Nephron progenitor cell (in vitro differentiated cells): ENCODE data around the gene RAB11FIP4.

Experiments
- DNase-seq: peaks from one replicate; pipeline ENCODE4 v3.0.0; 2021
- H3K27ac Mint-ChIP-seq: 2 replicates; pipeline ENCODE4 v1.8.0; 2021; ENCODE audit warnings: mild to moderate bottlenecking, moderate library complexity, mixed read lengths
- H3K27me3 Mint-ChIP-seq: 2 replicates; pipeline ENCODE4 v1.8.0; 2021; ENCODE audit warnings: mild to moderate bottlenecking, low read depth, mixed read lengths; ENCODE audit not compliant: poor library complexity
- H3K36me3 Mint-ChIP-seq: 2 replicates; pipeline ENCODE4 v1.8.0; 2021; ENCODE audit warnings: low read depth, mixed read lengths
- H3K4me1 Mint-ChIP-seq: 2 replicates; pipeline ENCODE4 v1.8.0; 2021; ENCODE audit warnings: mixed read lengths
- H3K4me3 Mint-ChIP-seq: 2 replicates; pipeline ENCODE4 v1.8.0; 2021; ENCODE audit warnings: mild to moderate bottlenecking, moderate library complexity, mixed read lengths
- H3K9me3 Mint-ChIP-seq: 2 replicates; pipeline ENCODE4 v1.8.0; 2021; ENCODE audit warnings: mild to moderate bottlenecking, moderate library complexity, mixed read lengths
- CTCF ChIP-seq: fragments of 200-600 bp; sonication (generic); IDR thresholded peaks from 2 replicates; pipeline ENCODE4 v1.5.0; 2021; ENCODE audit warnings: antibody characterized with exemption

Gene RAB11FIP4

DNA sequence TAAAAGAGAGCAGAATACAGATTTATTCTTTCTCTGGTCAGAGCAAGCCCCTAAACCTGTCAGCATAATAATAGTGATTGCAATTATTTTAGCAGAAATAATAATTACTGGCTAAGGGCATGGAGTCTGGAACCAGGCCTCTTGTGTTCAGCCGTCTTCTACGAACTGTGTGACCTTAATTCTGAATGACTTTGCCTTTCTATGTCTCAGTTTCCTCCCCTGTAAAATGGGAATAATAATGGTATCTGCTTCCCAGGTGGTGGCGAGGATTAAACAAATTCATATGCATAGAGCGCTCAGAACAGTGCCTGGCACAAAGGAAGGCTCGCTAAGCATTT, 33.4 kb downstream of the RAB11FIP4 start:
- Mint-ChIP-seq H3K36me3 (peaks cover 11% of the 10 kb centered on the region), H3K4me1 (peaks cover 23% of the 10 kb centered on the region), H3K9me3 (peaks cover 20% of the 10 kb centered on the region), H3K4me3 (peak overlapping the region; percentile 57), H3K27ac (peak overlapping the region; percentile 89), H3K27me3 (no peaks in the 10 kb centered on the region)
- no peak for TF ChIP-seq CTCF
- no peak for DNase-seq

- H3K36me3 Mint-ChIP-seq: peaks cover 11% of the 10 kb centered on the region
- peak; percentile 65 for DNase-seq
- peaks cover 24% of the 10 kb centered on the region for H3K4me1 Mint-ChIP-seq
- H3K9me3 Mint-ChIP-seq: peaks cover 20% of the 10 kb centered on the region
- no peak for TF ChIP-seq CTCF
- H3K27me3 Mint-ChIP-seq: no peaks in the 10 kb centered on the region
- H3K27ac Mint-ChIP-seq: peak overlapping the region; percentile 89
- peak overlapping the region; percentile 57 for H3K4me3 Mint-ChIP-seq
Observed at GRCh38 chr17:31425282-31426040, 34.0 kb downstream of the RAB11FIP4 start.

DNA sequence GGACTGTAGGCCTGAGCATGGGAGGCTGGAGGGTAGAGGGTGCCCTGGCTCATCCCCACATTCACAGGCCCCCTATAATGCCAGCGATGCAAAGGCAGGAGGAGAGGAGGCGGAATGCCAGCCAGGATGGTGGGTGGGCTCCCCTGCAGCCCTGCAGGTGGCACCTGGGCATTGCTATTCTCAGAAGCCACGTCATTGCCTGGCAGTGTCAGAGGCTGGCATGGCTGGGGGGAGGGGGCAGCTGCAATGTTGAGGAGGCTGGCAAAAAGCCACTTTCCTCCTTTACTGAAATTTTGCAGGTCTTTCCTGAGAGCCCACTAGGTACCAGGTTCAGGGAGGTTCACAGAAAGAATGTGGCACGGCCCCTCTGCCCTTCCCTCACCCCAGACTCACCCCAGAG, 36.2 kb downstream of the RAB11FIP4 start:
- no peak for TF ChIP-seq CTCF
- no peak for DNase-seq
- Mint-ChIP-seq H3K4me3 (no peak overlapping the region), H3K27me3 (peaks cover 14% of the 10 kb centered on the region), H3K9me3 (peaks cover 13% of the 10 kb centered on the region), H3K4me1 (peaks cover 45% of the 10 kb centered on the region), H3K27ac (no peak overlapping the region), H3K36me3 (peaks cover 5% of the 10 kb centered on the region)

- no peak for TF ChIP-seq CTCF
Observed at GRCh38 chr17:31428111-31428510, 36.6 kb downstream of the RAB11FIP4 start.

GRCh38 chr17:31428512-31428911, 37.0 kb downstream of the RAB11FIP4 start:
- Mint-ChIP-seq H3K27ac (no peak overlapping the region), H3K4me1 (peaks cover 43% of the 10 kb centered on the region), H3K27me3 (peaks cover 14% of the 10 kb centered on the region), H3K9me3 (peaks cover 6% of the 10 kb centered on the region), H3K36me3 (peaks cover 2% of the 10 kb centered on the region), H3K4me3 (no peak overlapping the region)
- no peak for TF ChIP-seq CTCF
- DNase-seq: no peak

More at GRCh38 chr17:31428111-31428510, 36.6 kb downstream of the RAB11FIP4 start:
- Mint-ChIP-seq H3K27ac (no peak overlapping the region), H3K36me3 (peaks cover 5% of the 10 kb centered on the region), H3K4me1 (peaks cover 46% of the 10 kb centered on the region), H3K9me3 (peaks cover 10% of the 10 kb centered on the region), H3K4me3 (no peak overlapping the region), H3K27me3 (peaks cover 14% of the 10 kb centered on the region)
- no peak for DNase-seq
